Small intestine (tissue), 4 donors: Measurements from ENCODE around the gene EIF4EBP2. TPM values are rescaled to one million over a fixed set of nuclear protein-coding genes. Genes with fewer than 3 reads are reported as not detected.

Experiments
- polyA plus RNA-seq, 4 donors: library from polyadenylated mRNA; stranded (reverse) in 3 of 4; unstranded in 1 of 4; fragments of 200-250 nt in 3 of 4; fragments of 120-200 nt in 1 of 4; gene quantifications; one replicate each; pipeline versions ENCODE4 v1.2.1 to v1.2.3, GENCODE V29; 2013
- donor health status: healthy with polysubstance abuse.
- donor health status: Bipolar disorder and iron deficiency.
- donor health status: healthy.

The EIF4EBP2 gene
- polyA plus RNA-seq, 4 donors: 30.2 to 78.8 (median 61.8) TPM

Other genes starting within 250 kb of the EIF4EBP2 start
- 10 to 100 TPM; 18.8 to 78.0 (median 26.5) TPM for gene SAR1A, start 233.6 kb upstream of the EIF4EBP2 start, polyA plus RNA-seq
- gene PPA1, start 170.7 kb upstream of the EIF4EBP2 start, polyA plus RNA-seq: 100 to 1,000 TPM; 103 to 383 (median 203) TPM
- under 1 TPM in 2 of 4 donors, not detected in 2; 0.06 to 0.22 TPM for gene NPFFR1, start 120.1 kb upstream of the EIF4EBP2 start, polyA plus RNA-seq
- 10 to 100 TPM in 1 of 4 donors, 1 to 10 TPM in 2, under 1 TPM in 1; 0.89 to 10.9 (median 4.1) TPM for gene LRRC20, start 21.5 kb upstream of the EIF4EBP2 start, polyA plus RNA-seq
- gene NODAL, start 37.5 kb downstream of the EIF4EBP2 start, polyA plus RNA-seq: under 1 TPM in 2 of 4 donors, not detected in 2; 0.04 to 0.16 TPM
- 1 to 10 TPM in 3 of 4 donors, under 1 TPM in 1; 0.22 to 4.2 (median 3.2) TPM for gene PALD1, start 74.6 kb downstream of the EIF4EBP2 start, polyA plus RNA-seq
- gene PRF1, start 198.6 kb downstream of the EIF4EBP2 start, polyA plus RNA-seq: 1 to 10 TPM in 3 of 4 donors, under 1 TPM in 1; 0.87 to 2.4 (median 1.6) TPM